ENCODE measurements around the gene ANHX. TPM values are rescaled to one million over a fixed set of nuclear protein-coding genes. Genes with fewer than 3 reads are reported as not detected.

Gene ANHX
- total RNA-seq, 3 donors from 2014 or later (not counting 1 experiment from before 2014, with no cell fraction given) = not detected

DNA sequence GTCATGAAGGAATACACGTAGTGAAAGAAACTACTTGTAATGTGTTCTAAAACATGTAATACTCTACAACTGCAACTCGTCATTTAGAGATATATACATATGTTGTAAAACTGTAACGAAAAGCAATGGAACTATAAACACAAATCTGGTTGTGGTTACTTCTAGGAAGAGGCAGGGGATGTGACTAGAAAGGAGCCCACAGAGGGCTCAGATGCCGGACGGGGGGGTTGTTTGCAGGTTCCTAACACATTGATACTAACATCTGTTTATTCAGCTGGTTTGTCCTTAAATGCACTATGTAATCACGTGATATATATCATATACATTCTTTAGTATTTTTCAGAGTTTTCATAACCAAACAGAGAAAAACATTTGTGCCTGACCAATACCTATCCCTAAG is 16.1 kb upstream of the ANHX start:
- 86% methylated on average over 2 of the region's 6 CpGs for WGBS (ENCODE audit: insufficient coverage)
- H3K27me3 Mint-ChIP-seq (ENCODE audit: low read depth in 2 of 2) = no peaks in the 10 kb centered on the region
- no peak for TF ChIP-seq CTCF (IDR thresholded peaks at IDR 0.05)
- Histone ChIP-seq H3K27ac (ENCODE audit: low read length) (no peak overlapping the region), H3K4me1 (ENCODE audit: control insufficient read depth, insufficient read depth, low read length) (no peaks in the 10 kb centered on the region), H3K9me3 (ENCODE audit: control insufficient read depth, insufficient read depth, low read length) (peaks cover 7% of the 10 kb centered on the region), H3K27me3 (ENCODE audit: control insufficient read depth, insufficient read depth, low read length) (no peaks in the 10 kb centered on the region), H3K4me3 (ENCODE audit: low read length) (no peak overlapping the region), H3K36me3 (ENCODE audit: control insufficient read depth, insufficient read depth, low read length) (no peaks in the 10 kb centered on the region)
- H3K4me3 Mint-ChIP-seq = no peak overlapping the region
- DNase-seq = no peak
- intact Hi-C loops (cut with micrococcal nuclease) = no loop called here
- peaks cover 16 to 19% of the 10 kb centered on the region in 2 donors for H3K9me3 Mint-ChIP-seq
- no peaks in the 10 kb centered on the region for H3K4me1 Mint-ChIP-seq
- H3K27ac Mint-ChIP-seq = no peak overlapping the region
- no peak for ATAC-seq
- peaks cover 7% of the 10 kb centered on the region for H3K36me3 Mint-ChIP-seq

DNA sequence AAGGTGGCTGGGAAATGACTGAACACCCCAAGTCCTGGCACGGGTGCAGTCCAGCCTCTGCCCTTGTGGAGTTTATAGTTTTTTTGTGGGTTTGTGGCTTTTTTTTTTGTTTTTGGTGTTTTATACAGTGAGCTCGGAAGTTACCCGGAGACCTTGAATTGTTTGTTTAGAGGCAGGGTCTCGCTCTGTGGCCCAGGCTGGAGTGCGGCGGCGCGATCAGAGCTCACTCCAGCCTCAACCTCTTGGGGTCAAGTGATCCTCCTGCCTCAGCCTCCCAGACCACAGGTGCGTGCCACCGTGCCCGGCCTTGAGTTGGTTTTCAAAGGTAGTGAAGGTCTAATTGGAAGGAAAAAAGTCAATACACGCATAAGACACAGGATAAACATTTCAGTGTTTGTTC is 879 bp upstream of the ANHX start:
- H3K4me1 Mint-ChIP-seq = no peaks in the 10 kb centered on the region
- DNase-seq = no peak
- H3K4me3 Mint-ChIP-seq = no peak overlapping the region
- Histone ChIP-seq H3K27ac (ENCODE audit: low read length) (no peak overlapping the region), H3K4me1 (ENCODE audit: control insufficient read depth, insufficient read depth, low read length) (no peaks in the 10 kb centered on the region), H3K9me3 (ENCODE audit: control insufficient read depth, insufficient read depth, low read length) (peaks cover 46% of the 10 kb centered on the region), H3K27me3 (ENCODE audit: control insufficient read depth, insufficient read depth, low read length) (no peaks in the 10 kb centered on the region), H3K36me3 (ENCODE audit: control insufficient read depth, insufficient read depth, low read length) (no peaks in the 10 kb centered on the region), H3K4me3 (ENCODE audit: low read length) (no peak overlapping the region)
- 91% methylated on average over 12 of the region's 12 CpGs for WGBS (ENCODE audit: insufficient coverage)
- TF ChIP-seq CTCF (IDR thresholded peaks at IDR 0.05) = no peak
- ATAC-seq = no peak
- intact Hi-C loops (cut with micrococcal nuclease) = no loop called here
- H3K9me3 Mint-ChIP-seq = peaks cover 14% of the 10 kb centered on the region in 2 donors
- peaks cover 6% of the 10 kb centered on the region for H3K36me3 Mint-ChIP-seq
- H3K27me3 Mint-ChIP-seq (ENCODE audit: low read depth in 2 of 2) = no peaks in the 10 kb centered on the region
- no peak overlapping the region for H3K27ac Mint-ChIP-seq

DNA sequence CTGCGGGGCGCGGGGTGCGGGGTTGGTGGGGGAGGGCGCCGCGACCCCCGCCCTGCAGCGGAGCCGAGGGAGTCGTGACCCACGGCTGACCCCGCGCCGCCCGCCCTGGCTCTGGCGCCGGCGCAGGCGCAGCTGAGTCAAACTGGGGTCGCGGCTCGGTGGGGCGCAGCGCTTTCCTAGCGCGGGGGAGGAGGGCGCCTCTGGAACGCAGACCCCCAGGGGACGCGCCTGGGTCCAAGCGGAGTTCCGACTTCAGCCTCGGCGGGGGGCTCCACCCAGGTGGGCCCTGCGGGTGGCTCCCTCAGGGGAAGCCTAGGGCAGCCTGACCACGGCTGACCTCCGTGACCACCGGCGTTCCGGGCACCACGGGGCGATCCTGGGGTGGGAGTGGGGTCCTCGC is 467 bp upstream of the ANHX start:
- intact Hi-C loops (cut with micrococcal nuclease) = no loop called here
- no peaks in the 10 kb centered on the region for H3K36me3 ChIP-seq (ENCODE audit: control insufficient read depth, insufficient read depth, low read length)
- H3K4me3 ChIP-seq (ENCODE audit: low read length) = no peak overlapping the region
- WGBS (ENCODE audit: insufficient coverage) = 63% methylated on average over 44 of the region's 44 CpGs
- Mint-ChIP-seq H3K9me3 (peaks cover 11 to 14% of the 10 kb centered on the region in 2 donors), H3K4me1 (no peaks in the 10 kb centered on the region), H3K27me3 (ENCODE audit: low read depth in 2 of 2) (no peaks in the 10 kb centered on the region), H3K4me3 (no peak overlapping the region), H3K27ac (no peak overlapping the region), H3K36me3 (peaks cover 6% of the 10 kb centered on the region)
- no peak overlapping the region for H3K27ac ChIP-seq (ENCODE audit: low read length)
- DNase-seq (no peak), ATAC-seq (no peak)
- TF ChIP-seq CTCF (IDR thresholded peaks at IDR 0.05) = no peak
- no peaks in the 10 kb centered on the region for H3K27me3 ChIP-seq (ENCODE audit: control insufficient read depth, insufficient read depth, low read length)
- H3K9me3 ChIP-seq (ENCODE audit: control insufficient read depth, insufficient read depth, low read length) = peaks cover 49% of the 10 kb centered on the region
- no peaks in the 10 kb centered on the region for H3K4me1 ChIP-seq (ENCODE audit: control insufficient read depth, insufficient read depth, low read length)

DNA sequence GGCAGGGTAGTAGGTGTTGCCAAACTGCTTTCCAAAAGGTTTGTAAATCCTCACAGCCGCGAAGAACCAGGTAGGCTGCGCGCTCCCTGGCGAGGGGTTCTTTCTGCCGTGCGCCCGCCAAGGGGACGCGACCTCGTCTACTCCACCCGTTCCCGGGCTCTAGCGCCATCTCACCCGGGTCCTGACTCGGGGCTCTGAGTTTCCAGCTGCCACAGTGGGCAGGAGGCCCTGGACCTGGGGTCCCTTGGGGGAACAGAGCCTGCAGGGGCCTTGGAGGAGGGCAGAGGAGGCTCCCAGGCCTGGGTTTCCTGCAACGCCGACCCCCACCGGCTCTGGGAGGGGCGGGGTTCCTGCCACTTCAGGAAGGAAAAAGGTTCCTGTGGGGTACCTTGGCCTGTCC is 706 bp downstream of the ANHX start:
- no peaks in the 10 kb centered on the region for H3K4me1 Mint-ChIP-seq
- no peak overlapping the region for H3K4me3 Mint-ChIP-seq
- intact Hi-C loops (cut with micrococcal nuclease) = no loop called here
- Histone ChIP-seq H3K4me1 (ENCODE audit: control insufficient read depth, insufficient read depth, low read length) (no peaks in the 10 kb centered on the region), H3K36me3 (ENCODE audit: control insufficient read depth, insufficient read depth, low read length) (no peaks in the 10 kb centered on the region), H3K4me3 (ENCODE audit: low read length) (no peak overlapping the region), H3K9me3 (ENCODE audit: control insufficient read depth, insufficient read depth, low read length) (peaks cover 51% of the 10 kb centered on the region), H3K27me3 (ENCODE audit: control insufficient read depth, insufficient read depth, low read length) (no peaks in the 10 kb centered on the region), H3K27ac (ENCODE audit: low read length) (no peak overlapping the region)
- H3K27ac Mint-ChIP-seq = no peak overlapping the region
- TF ChIP-seq CTCF (IDR thresholded peaks at IDR 0.05) = no peak
- WGBS (ENCODE audit: insufficient coverage) = 66% methylated on average over 20 of the region's 20 CpGs
- ATAC-seq = no peak
- peaks cover 8 to 12% of the 10 kb centered on the region in 2 donors for H3K9me3 Mint-ChIP-seq
- peaks cover 12% of the 10 kb centered on the region for H3K36me3 Mint-ChIP-seq
- DNase-seq = no peak
- no peaks in the 10 kb centered on the region for H3K27me3 Mint-ChIP-seq (ENCODE audit: low read depth in 2 of 2)
